ENCODE data around the gene SLC25A12. TPM values are rescaled to one million over a fixed set of nuclear protein-coding genes. Genes with fewer than 3 reads are reported as not detected.

SLC25A12 gene
- 16.5 TPM in 2 replicates for total RNA-seq

GRCh38 chr2:171893824-171894611 lies at the start of gene SLC25A12:
TSS of gene SLC25A12 (minus strand) at chr2:171894244. CDS start at chr2:171894214, 30 bp downstream.

GRCh38 chr2:171922230-171923022 lies 28.4 kb upstream of the SLC25A12 start, which contains the start of gene HAT1:
TSS of gene HAT1 (plus strand) at chr2:171922461. CDS start at chr2:171922501, 40 bp downstream.

Other genes starting within 250 kb of the SLC25A12 start
- 85.6 and 96.0 TPM in 2 replicates for gene DYNC1I2, start 206.8 kb downstream of the SLC25A12 start, total RNA-seq
- 18.6 and 22.1 TPM in 2 replicates for gene HAT1, start 28.2 kb upstream of the SLC25A12 start, total RNA-seq
- gene METAP1D, start 105.7 kb upstream of the SLC25A12 start, total RNA-seq, result 4.5 and 4.6 TPM in 2 replicates
- gene DLX1, start 191.3 kb upstream of the SLC25A12 start, total RNA-seq, result not detected in 2 replicates
- not detected in 2 replicates for gene DLX2, start 208.7 kb upstream of the SLC25A12 start, total RNA-seq